HepG2 (cell line): ENCODE results near the gene LGALS8. TPM values are rescaled to one million over a fixed set of nuclear protein-coding genes. Genes with fewer than 3 reads are reported as not detected.
A peak's percentile ranks its signal among the peaks of the same experiment; 100 is the strongest.

Experiments
- AGO1 ChIP-seq: fragments of 200-400 bp; formaldehyde crosslinking; IDR thresholded peaks from 2 replicates; pipeline ENCODE4 v1.6.1; 2017; ENCODE audit warnings: mild to moderate bottlenecking, low read depth, low read length, moderate library complexity; ENCODE audit not compliant: poor library complexity, severe bottlenecking
- CAMTA2 ChIP-seq: sonication (generic); formaldehyde crosslinking; IDR thresholded peaks from 2 replicates; pipeline ENCODE4 v1.4.0; 2020; ENCODE audit warnings: mild to moderate bottlenecking, missing genetic modification reagents, borderline replicate concordance
- EEA1 ChIP-seq: sonication (generic); formaldehyde crosslinking; IDR thresholded peaks from 2 replicates; pipeline ENCODE4 v1.5.1; 2020; ENCODE audit warnings: mild to moderate bottlenecking, missing genetic modification reagents, borderline replicate concordance
- EP300 ChIP-seq, 3 experiments: sonication (generic) in 1 of 3; formaldehyde crosslinking in 1 of 3; IDR thresholded peaks; 2 replicates each; pipeline versions ENCODE4 v1.5.1 to v1.6.1; 2011 to 2020; ENCODE audit warnings: low read depth in 2 of 3, low read length in 2 of 3, borderline replicate concordance in 1 of 3, improper control_type of control experiment in 1 of 3, mild to moderate bottlenecking in 1 of 3, missing genetic modification reagents in 1 of 3, moderate library complexity in 1 of 3
- FIP1L1 ChIP-seq: fragments of 200-400 bp; formaldehyde crosslinking; IDR thresholded peaks from 2 replicates; pipeline ENCODE4 v1.6.1; 2018; ENCODE audit warnings: low read depth, mild to moderate bottlenecking, low read length, moderate library complexity, borderline replicate concordance; ENCODE audit not compliant: insufficient read depth
- HNRNPL ChIP-seq: fragments of 200-400 bp; formaldehyde crosslinking; IDR thresholded peaks from 2 replicates; pipeline ENCODE4 v1.6.1; 2017; ENCODE audit warnings: mild to moderate bottlenecking, low read depth, low read length
- KLF16 ChIP-seq, 2 experiments: sonication (generic) in 1 of 2; formaldehyde crosslinking in 1 of 2; IDR thresholded peaks; 2 replicates each; pipeline versions ENCODE4 v1.6.1 to v1.8.0; 2016 to 2023; ENCODE audit warnings: missing genetic modification reagents in 2 of 2, missing compliant biosample characterization in 1 of 2
- MED13 ChIP-seq: sonication (generic); formaldehyde crosslinking; IDR thresholded peaks from 2 replicates; pipeline ENCODE4 v1.5.0; 2020; ENCODE audit warnings: missing genetic modification reagents
- MLXIP ChIP-seq: sonication (generic); formaldehyde crosslinking; IDR thresholded peaks from 2 replicates; pipeline ENCODE4 v1.9.0; 2021; ENCODE audit warnings: missing genetic modification reagents, borderline replicate concordance
- NCOA5 ChIP-seq: sonication (generic); formaldehyde crosslinking; IDR thresholded peaks from 2 replicates; pipeline ENCODE4 v1.4.0; 2020; ENCODE audit warnings: missing genetic modification reagents
- NRL ChIP-seq: sonication (generic); formaldehyde crosslinking; IDR thresholded peaks from 2 replicates; pipeline ENCODE4 v1.5.0; 2020; ENCODE audit warnings: missing genetic modification reagents, mild to moderate bottlenecking, moderate library complexity, borderline replicate concordance
- PAX8 ChIP-seq: sonication (generic); formaldehyde crosslinking; IDR thresholded peaks from 2 replicates; pipeline ENCODE4 v1.8.0; 2022; ENCODE audit warnings: mild to moderate bottlenecking, missing genetic modification reagents, borderline replicate concordance
- PRDM15 ChIP-seq: sonication (generic); formaldehyde crosslinking; IDR thresholded peaks from 2 replicates; pipeline ENCODE4 v1.4.0; 2020; ENCODE audit warnings: missing genetic modification reagents
- SKI ChIP-seq: fragments of 450-650 bp; IDR thresholded peaks from one replicate; pipeline ENCODE4 v1.6.1; 2018; ENCODE audit warnings: mild to moderate bottlenecking; ENCODE audit not compliant: partially characterized antibody
- ZBTB14 ChIP-seq: sonication (generic); formaldehyde crosslinking; IDR thresholded peaks from 2 replicates; pipeline ENCODE4 v1.4.0; 2020; ENCODE audit warnings: missing genetic modification reagents
- ZC3H13 ChIP-seq: sonication (generic); formaldehyde crosslinking; IDR thresholded peaks from 2 replicates; pipeline ENCODE4 v1.8.1; 2023; ENCODE audit warnings: mild to moderate bottlenecking, missing genetic modification reagents, moderate library complexity
- ZNF335 ChIP-seq: sonication (generic); formaldehyde crosslinking; IDR thresholded peaks from 2 replicates; pipeline ENCODE4 v1.4.0; 2020; ENCODE audit warnings: missing genetic modification reagents
- ZSCAN12 ChIP-seq: sonication (generic); formaldehyde crosslinking; IDR thresholded peaks from 2 replicates; pipeline ENCODE4 v1.9.0; 2021; ENCODE audit warnings: mild to moderate bottlenecking, missing genetic modification reagents
- polyA plus RNA-seq, 8 experiments: library from polyadenylated mRNA; depleted of rRNA in 3 of 8; stranded (reverse) in 7 of 8; unstranded in 1 of 8; fragments of >200 nt; fragmentation: Illumina TruSeq in 4 of 8; extraction: Trizol in 4 of 8; gene quantifications; 2 replicates each; pipeline versions ENCODE4 v1.2.1 to v1.2.3, GENCODE V29; 2011 to 2016; ENCODE audit warnings: low read depth in 4 of 8, missing spikeins in 1 of 8, mixed read lengths in 1 of 8; ENCODE audit not compliant: insufficient read depth in 1 of 8
- total RNA-seq, 5 experiments: library from RNA; depleted of rRNA; stranded (reverse); fragments of >200 nt; fragmentation: Illumina TruSeq; extraction: Trizol; gene quantifications; 2 replicates each; pipeline ENCODE4 v1.2.3, GENCODE V29; 2016; ENCODE audit warnings: low read depth in 1 of 5
- TF ChIP-seq, protein P1 (sequence below): sonication (generic); formaldehyde crosslinking; IDR thresholded peaks from 2 replicates; pipeline ENCODE4 v1.8.1; 2023; ENCODE audit warnings: mild to moderate bottlenecking, inconsistent platforms, moderate library complexity, missing genetic modification reagents, borderline replicate concordance

The LGALS8 gene
- total and polyA plus RNA-seq, 2 of the 13 experiments (the other 11 are each of a cell fraction or from before 2014, with no cell fraction given), result 29.3 to 185 TPM

DNA sequence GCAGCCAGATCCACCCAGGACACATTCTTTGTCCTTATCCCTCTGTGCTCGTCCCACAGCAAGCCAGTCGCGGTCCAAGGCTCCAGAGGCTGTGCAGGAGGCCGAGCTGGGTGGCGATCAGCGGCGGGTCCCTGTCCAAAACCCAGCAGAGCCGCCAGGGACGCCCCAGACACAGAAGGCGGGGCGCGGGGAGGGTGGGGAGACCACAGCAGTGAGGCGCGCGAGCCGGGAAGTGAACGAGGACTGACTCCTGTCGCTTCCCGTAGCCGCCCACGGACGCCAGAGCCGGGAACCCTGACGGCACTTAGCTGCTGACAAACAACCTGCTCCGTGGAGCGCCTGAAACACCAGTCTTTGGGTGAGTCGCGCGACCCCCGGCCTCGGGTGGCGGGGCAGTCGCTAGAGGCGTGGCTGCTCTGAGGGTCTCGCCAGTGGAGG lies at the start of gene LGALS8 (continued):
- TF ChIP-seq, protein P1, sequence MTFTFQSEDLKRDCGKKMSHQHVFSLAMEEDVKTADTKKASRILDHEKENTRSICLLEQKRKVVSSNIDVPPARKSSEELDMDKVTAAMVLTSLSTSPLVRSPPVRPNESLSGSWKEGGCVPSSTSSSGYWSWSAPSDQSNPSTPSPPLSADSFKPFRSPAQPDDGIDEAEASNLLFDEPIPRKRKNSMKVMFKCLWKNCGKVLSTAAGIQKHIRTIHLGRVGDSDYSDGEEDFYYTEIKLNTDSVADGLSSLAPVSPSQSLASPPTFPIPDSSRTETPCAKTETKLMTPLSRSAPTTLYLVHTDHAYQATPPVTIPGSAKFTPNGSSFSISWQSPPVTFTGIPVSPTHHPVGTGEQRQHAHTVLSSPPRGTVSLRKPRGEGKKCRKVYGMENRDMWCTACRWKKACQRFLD (CRISPR knock-in tag), result 0 out of 2 replicates have a peak, but pooled peaks have one; percentile 3
- TF ChIP-seq ZBTB14 (CRISPR knock-in tag), result 0 out of 2 replicates have a peak, but pooled peaks have one; percentile 27
- 0 out of 2 replicates have a peak, but pooled peaks have one; percentile 11 for TF ChIP-seq PAX8 (CRISPR knock-in tag)
- no peak; a peak in 1 of 4 replicates for TF ChIP-seq KLF16 (CRISPR knock-in tag; IDR thresholded peaks at IDR 0.05)
- no peak for TF ChIP-seq MLXIP
- 0 out of 2 replicates have a peak, but pooled peaks have one; percentile 21 for TF ChIP-seq ZSCAN12 (CRISPR knock-in tag)
- TF ChIP-seq AGO1, result peak; percentile 68
- TF ChIP-seq EEA1 (CRISPR knock-in tag), result no peak; the same call in 1 of the 2 replicates
- 0 out of 2 replicates have a peak, but pooled peaks have one; percentile 29 for TF ChIP-seq ZC3H13 (CRISPR knock-in tag)
- 0 out of 2 replicates have a peak, but pooled peaks have one; percentile 18 for TF ChIP-seq PRDM15
- no peak for TF ChIP-seq EP300 (IDR thresholded peaks at IDR 0.05; ENCODE audit: low read depth in 2 of 2, low read length in 2 of 2)
- no peak; the same call in 1 of the 2 replicates for TF ChIP-seq EP300 (CRISPR knock-in tag; IDR thresholded peaks at IDR 0.05; ENCODE audit: borderline replicate concordance)
- TF ChIP-seq MED13 (CRISPR knock-in tag), result 0 out of 2 replicates have a peak, but pooled peaks have one; percentile 27
- peak; percentile 79; the same call in 1 of the 2 replicates for TF ChIP-seq NRL (CRISPR knock-in tag)
- no peak for TF ChIP-seq ZNF335
- TF ChIP-seq CAMTA2, result 0 out of 2 replicates have a peak, but pooled peaks have one; percentile 30
- no peak for TF ChIP-seq FIP1L1
- TF ChIP-seq SKI, result peak; percentile 17
- TF ChIP-seq NCOA5 (CRISPR knock-in tag), result 0 out of 2 replicates have a peak, but pooled peaks have one; percentile 39
- TF ChIP-seq HNRNPL, result peak; percentile 34; the same call in 1 of the 2 replicates
